Measurements from ENCODE around the gene UPK2.

- TF ChIP-seq CTCF (IDR thresholded peaks at IDR 0.05; ENCODE audit: insufficient read depth, low read length) (peak; percentile 99), SPI1 (IDR thresholded peaks at IDR 0.05; ENCODE audit: borderline replicate concordance, low read depth) (no peak)
Observed at GRCh38 chr11:118930094-118930712, 25.9 kb upstream of the UPK2 start.

All from HL-60 (cell line).